HepG2 (cell line): ENCODE measurements around the gene SEMA3G. TPM values are rescaled to one million over a fixed set of nuclear protein-coding genes. Genes with fewer than 3 reads are reported as not detected.

Experiments
- EHMT2 ChIP-seq: fragments of 200-600 bp; sonication (generic); IDR thresholded peaks from 2 replicates; pipeline ENCODE4 v1.7.0; 2017; ENCODE audit warnings: antibody characterized with exemption, low read depth, low read length, borderline replicate concordance
- ELF1 ChIP-seq: sonication (generic); formaldehyde crosslinking; IDR thresholded peaks from 2 replicates; pipeline ENCODE4 v1.4.0; 2020; ENCODE audit warnings: missing genetic modification reagents
- FOXA1 ChIP-seq, 2 experiments: fragments of 450-650 bp in 1 of 2; sonication (generic) in 1 of 2; formaldehyde crosslinking in 1 of 2; IDR thresholded peaks; 2 replicates each; pipeline versions ENCODE4 v1.4.0 to v1.6.1; 2016 to 2020; ENCODE audit warnings: missing genetic modification reagents in 1 of 2
- HMGA1 ChIP-seq: sonication (generic); formaldehyde crosslinking; conservative IDR thresholded peaks from 2 replicates; pipeline ENCODE4 v1.4.0; 2020; ENCODE audit warnings: missing genetic modification reagents
- KAT7 ChIP-seq: IDR thresholded peaks from 2 replicates; pipeline ENCODE4 v1.6.1; 2018; ENCODE audit warnings: borderline replicate concordance, missing compliant biosample characterization
- MBD4 ChIP-seq: IDR thresholded peaks from 2 replicates; pipeline ENCODE4 v1.6.1; 2012; ENCODE audit warnings: low read length, inconsistent platforms, borderline replicate concordance
- MIER2 ChIP-seq: IDR thresholded peaks from 2 replicates; pipeline ENCODE4 v1.6.1; 2016; ENCODE audit warnings: missing biosample characterization, missing genetic modification reagents
- PRDM10 ChIP-seq: sonication (generic); formaldehyde crosslinking; IDR thresholded peaks from 2 replicates; pipeline ENCODE4 v1.4.0; 2020; ENCODE audit warnings: low read depth, missing genetic modification reagents
- SIX1 ChIP-seq: sonication (generic); formaldehyde crosslinking; IDR thresholded peaks from 2 replicates; pipeline ENCODE4 v1.4.0; 2020; ENCODE audit warnings: missing genetic modification reagents, borderline replicate concordance
- THAP11 ChIP-seq: IDR thresholded peaks from 2 replicates; pipeline ENCODE4 v1.6.1; 2016; ENCODE audit warnings: missing biosample characterization, missing genetic modification reagents
- ZBTB21 ChIP-seq: sonication (generic); formaldehyde crosslinking; IDR thresholded peaks from 2 replicates; pipeline ENCODE4 v1.4.0; 2020; ENCODE audit warnings: missing genetic modification reagents
- ZBTB7A ChIP-seq: sonication (generic); formaldehyde crosslinking; IDR thresholded peaks from 2 replicates; pipeline ENCODE4 v1.8.0; 2022; ENCODE audit warnings: mild to moderate bottlenecking, missing genetic modification reagents
- ZFY ChIP-seq: sonication (generic); formaldehyde crosslinking; IDR thresholded peaks from 2 replicates; pipeline ENCODE4 v1.4.0; 2020; ENCODE audit warnings: missing genetic modification reagents
- ZNF274 ChIP-seq: sonication (generic); formaldehyde crosslinking; IDR thresholded peaks from 2 replicates; pipeline ENCODE4 v1.5.1; 2020; ENCODE audit warnings: mild to moderate bottlenecking, missing genetic modification reagents
- ZNF496 ChIP-seq: sonication (generic); formaldehyde crosslinking; IDR thresholded peaks from 2 replicates; pipeline ENCODE4 v1.8.1; 2023; ENCODE audit warnings: mild to moderate bottlenecking, moderate library complexity, missing genetic modification reagents; ENCODE audit not compliant: insufficient replicate concordance
- ZNF576 ChIP-seq: sonication (generic); formaldehyde crosslinking; IDR thresholded peaks from 2 replicates; pipeline ENCODE4 v1.4.0; 2020; ENCODE audit warnings: mild to moderate bottlenecking, missing genetic modification reagents
- ZNF768 ChIP-seq: sonication (generic); formaldehyde crosslinking; IDR thresholded peaks from 2 replicates; pipeline ENCODE4 v1.4.0; 2020; ENCODE audit warnings: missing genetic modification reagents
- polyA plus RNA-seq, 8 experiments: library from polyadenylated mRNA; depleted of rRNA in 3 of 8; stranded (reverse) in 7 of 8; unstranded in 1 of 8; fragments of >200 nt; fragmentation: Illumina TruSeq in 4 of 8; extraction: Trizol in 4 of 8; gene quantifications; 2 replicates each; pipeline versions ENCODE4 v1.2.1 to v1.2.3, GENCODE V29; 2011 to 2016; ENCODE audit warnings: low read depth in 4 of 8, missing spikeins in 1 of 8, mixed read lengths in 1 of 8; ENCODE audit not compliant: insufficient read depth in 1 of 8
- total RNA-seq, 5 experiments: library from RNA; depleted of rRNA; stranded (reverse); fragments of >200 nt; fragmentation: Illumina TruSeq; extraction: Trizol; gene quantifications; 2 replicates each; pipeline ENCODE4 v1.2.3, GENCODE V29; 2016; ENCODE audit warnings: low read depth in 1 of 5
- TF ChIP-seq, protein P1 (sequence below): sonication (generic); formaldehyde crosslinking; IDR thresholded peaks from 2 replicates; pipeline ENCODE4 v1.9.0; 2021; ENCODE audit warnings: missing genetic modification reagents, borderline replicate concordance
- TF ChIP-seq, protein P2 (sequence below): fragments of 450-650 bp; IDR thresholded peaks from 2 replicates; pipeline ENCODE4 v1.6.1; 2017; ENCODE audit warnings: mild to moderate bottlenecking

The SEMA3G gene
- total and polyA plus RNA-seq, 2 of the 13 experiments (the other 11 are each of a cell fraction or from before 2014, with no cell fraction given), result 6.1 to 8.3 TPM

GRCh38 chr3:52444860-52445793, at the start of gene SEMA3G (continued):
- TF ChIP-seq PRDM10 (CRISPR knock-in tag), result 0 out of 2 replicates have a peak, but pooled peaks have one; percentile 25
- TF ChIP-seq ZFY (CRISPR knock-in tag), result peak; percentile 66
- TF ChIP-seq FOXA1 (IDR thresholded peaks at IDR 0.05), result no peak
- TF ChIP-seq FOXA1 (CRISPR knock-in tag; IDR thresholded peaks at IDR 0.05), result no peak
- no peak for TF ChIP-seq MIER2 (CRISPR knock-in tag)
- TF ChIP-seq ELF1, result no peak
- TF ChIP-seq ZBTB21 (CRISPR knock-in tag), result 0 out of 2 replicates have a peak, but pooled peaks have one; percentile 20
- TF ChIP-seq ZNF496, result no peak
- no peak for TF ChIP-seq KAT7 (CRISPR knock-in tag)
- TF ChIP-seq ZBTB7A (CRISPR knock-in tag), result no peak
- TF ChIP-seq HMGA1 (CRISPR knock-in tag), result no peak
- TF ChIP-seq EHMT2, result no peak
- TF ChIP-seq, protein P1, sequence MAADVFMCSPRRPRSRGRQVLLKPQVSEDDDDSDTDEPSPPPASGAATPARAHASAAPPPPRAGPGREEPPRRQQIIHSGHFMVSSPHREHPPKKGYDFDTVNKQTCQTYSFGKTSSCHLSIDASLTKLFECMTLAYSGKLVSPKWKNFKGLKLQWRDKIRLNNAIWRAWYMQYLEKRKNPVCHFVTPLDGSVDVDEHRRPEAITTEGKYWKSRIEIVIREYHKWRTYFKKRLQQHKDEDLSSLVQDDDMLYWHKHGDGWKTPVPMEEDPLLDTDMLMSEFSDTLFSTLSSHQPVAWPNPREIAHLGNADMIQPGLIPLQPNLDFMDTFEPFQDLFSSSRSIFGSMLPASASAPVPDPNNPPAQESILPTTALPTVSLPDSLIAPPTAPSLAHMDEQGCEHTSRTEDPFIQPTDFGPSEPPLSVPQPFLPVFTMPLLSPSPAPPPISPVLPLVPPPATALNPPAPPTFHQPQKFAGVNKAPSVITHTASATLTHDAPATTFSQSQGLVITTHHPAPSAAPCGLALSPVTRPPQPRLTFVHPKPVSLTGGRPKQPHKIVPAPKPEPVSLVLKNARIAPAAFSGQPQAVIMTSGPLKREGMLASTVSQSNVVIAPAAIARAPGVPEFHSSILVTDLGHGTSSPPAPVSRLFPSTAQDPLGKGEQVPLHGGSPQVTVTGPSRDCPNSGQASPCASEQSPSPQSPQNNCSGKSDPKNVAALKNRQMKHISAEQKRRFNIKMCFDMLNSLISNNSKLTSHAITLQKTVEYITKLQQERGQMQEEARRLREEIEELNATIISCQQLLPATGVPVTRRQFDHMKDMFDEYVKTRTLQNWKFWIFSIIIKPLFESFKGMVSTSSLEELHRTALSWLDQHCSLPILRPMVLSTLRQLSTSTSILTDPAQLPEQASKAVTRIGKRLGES (CRISPR knock-in tag), result no peak
- peak; percentile 59; the same call in 1 of the 2 replicates for TF ChIP-seq ZNF768
- TF ChIP-seq THAP11 (CRISPR knock-in tag), result 0 out of 2 replicates have a peak, but pooled peaks have one; percentile 20
- peak; percentile 69; the same call in 1 of the 2 replicates for TF ChIP-seq ZNF274
- TF ChIP-seq ZNF576, result no peak
- TF ChIP-seq MBD4, result no peak
- TF ChIP-seq, protein P2, sequence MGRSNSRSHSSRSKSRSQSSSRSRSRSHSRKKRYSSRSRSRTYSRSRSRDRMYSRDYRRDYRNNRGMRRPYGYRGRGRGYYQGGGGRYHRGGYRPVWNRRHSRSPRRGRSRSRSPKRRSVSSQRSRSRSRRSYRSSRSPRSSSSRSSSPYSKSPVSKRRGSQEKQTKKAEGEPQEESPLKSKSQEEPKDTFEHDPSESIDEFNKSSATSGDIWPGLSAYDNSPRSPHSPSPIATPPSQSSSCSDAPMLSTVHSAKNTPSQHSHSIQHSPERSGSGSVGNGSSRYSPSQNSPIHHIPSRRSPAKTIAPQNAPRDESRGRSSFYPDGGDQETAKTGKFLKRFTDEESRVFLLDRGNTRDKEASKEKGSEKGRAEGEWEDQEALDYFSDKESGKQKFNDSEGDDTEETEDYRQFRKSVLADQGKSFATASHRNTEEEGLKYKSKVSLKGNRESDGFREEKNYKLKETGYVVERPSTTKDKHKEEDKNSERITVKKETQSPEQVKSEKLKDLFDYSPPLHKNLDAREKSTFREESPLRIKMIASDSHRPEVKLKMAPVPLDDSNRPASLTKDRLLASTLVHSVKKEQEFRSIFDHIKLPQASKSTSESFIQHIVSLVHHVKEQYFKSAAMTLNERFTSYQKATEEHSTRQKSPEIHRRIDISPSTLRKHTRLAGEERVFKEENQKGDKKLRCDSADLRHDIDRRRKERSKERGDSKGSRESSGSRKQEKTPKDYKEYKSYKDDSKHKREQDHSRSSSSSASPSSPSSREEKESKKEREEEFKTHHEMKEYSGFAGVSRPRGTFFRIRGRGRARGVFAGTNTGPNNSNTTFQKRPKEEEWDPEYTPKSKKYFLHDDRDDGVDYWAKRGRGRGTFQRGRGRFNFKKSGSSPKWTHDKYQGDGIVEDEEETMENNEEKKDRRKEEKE, result no peak
- no peak for TF ChIP-seq SIX1 (CRISPR knock-in tag)
